ENCODE data around the gene LRRC45. TPM values are rescaled to one million over a fixed set of nuclear protein-coding genes. Genes with fewer than 3 reads are reported as not detected.

LRRC45 gene
- total and polyA plus RNA-seq, 2 of the 4 experiments (the other 2 are of a cell fraction) = 7.2 to 10.2 TPM

DNA sequence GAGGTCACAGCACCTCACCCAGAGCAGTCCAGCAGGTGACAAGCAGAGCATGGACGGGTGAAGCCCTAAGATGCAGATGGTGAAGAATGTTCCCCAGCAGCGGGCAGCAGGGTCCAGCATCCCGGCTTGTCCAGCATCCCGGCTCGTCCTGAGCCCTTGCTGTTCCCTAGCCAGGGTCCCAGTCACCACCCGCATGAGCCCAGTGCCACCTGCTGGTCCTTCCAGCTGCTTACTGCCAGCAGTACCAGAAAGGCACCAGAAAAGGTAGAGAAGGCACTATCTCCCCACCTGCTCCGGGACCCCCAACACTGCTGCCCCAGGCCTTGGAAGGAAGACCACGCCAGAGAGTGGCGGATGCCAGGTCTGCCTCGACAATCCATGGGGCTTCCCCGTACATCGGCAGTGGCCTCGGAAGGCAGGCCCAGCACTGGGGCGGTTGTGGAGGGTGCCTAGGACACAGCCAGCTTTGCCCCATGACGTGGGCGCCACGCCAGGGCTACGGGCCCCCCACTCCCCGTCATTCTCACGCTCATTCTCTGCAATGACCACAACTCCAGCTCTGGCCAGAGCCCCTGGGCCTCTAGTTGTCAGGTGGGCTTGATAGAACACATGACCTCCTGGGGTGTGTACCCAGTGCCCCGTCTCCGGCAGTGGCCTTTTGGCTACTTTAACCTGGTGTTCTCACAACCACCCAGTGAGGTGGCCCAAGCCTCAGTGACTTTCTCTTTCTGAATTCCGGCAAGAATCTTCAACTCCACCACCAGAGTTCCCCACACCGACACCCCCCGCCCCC lies 1.8 kb upstream of the LRRC45 start (continued):
- TF ChIP-seq SMC3 (IDR thresholded peaks at IDR 0.05; ENCODE audit: low read depth, low read length) = peak; percentile 94
- no peak for TF ChIP-seq NFE2L2 (IDR thresholded peaks at IDR 0.05; ENCODE audit: low read depth, low read length)

DNA sequence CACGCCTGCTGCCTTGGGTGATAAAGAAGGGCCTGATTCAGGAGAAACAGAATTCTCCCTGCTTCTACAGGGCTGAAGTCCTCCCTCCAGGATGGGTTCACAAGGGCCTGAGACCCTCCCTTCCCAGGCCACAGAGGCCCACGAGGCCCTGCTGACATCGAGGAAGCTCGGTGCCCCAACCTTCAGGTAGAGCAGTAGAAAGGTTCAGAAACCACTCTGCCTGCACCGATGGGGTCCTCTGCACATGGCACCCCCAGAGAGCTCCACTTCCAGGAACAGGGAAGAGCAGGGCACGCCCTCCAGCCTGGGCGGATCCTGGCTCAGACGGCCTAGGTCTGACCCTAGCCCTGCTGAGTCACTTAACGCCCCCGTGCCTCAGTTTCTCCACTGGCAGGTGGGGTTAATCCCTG lies 1.2 kb upstream of the LRRC45 start:
- Histone ChIP-seq H4K20me1 (ENCODE audit: insufficient read depth, low read length) (peaks cover 24% of the 10 kb centered on the region), H4K5ac (ENCODE audit: low read depth, low read length) (no peak overlapping the region), H2BK5ac (ENCODE audit: low read depth, low read length, poor library complexity, severe bottlenecking) (no peak overlapping the region), H2BK120ac (ENCODE audit: low read depth, low read length) (no peak overlapping the region), H3K36me3 (ENCODE audit: control insufficient read depth, insufficient read depth, low read length) (peaks cover 6% of the 10 kb centered on the region; the same call in 1 of the 2 replicates), H3K4me2 (ENCODE audit: low read depth, low read length) (peak overlapping the region; percentile 99), H3K4me1 (ENCODE audit: control insufficient read depth, insufficient read depth, low read length) (peaks cover 13% of the 10 kb centered on the region), H3K23ac (ENCODE audit: low read depth, low read length) (peak overlapping the region; percentile 69), H2AK5ac (ENCODE audit: low read depth, low read length) (peak overlapping the region; percentile 70), H4K8ac (ENCODE audit: low read depth in 2 of 2, low read length in 2 of 2) (peak overlapping the region in 1 of 2 experiments; percentile 13; a peak in 1 of 4 replicates), H4K91ac (ENCODE audit: insufficient read depth, low read depth, low read length) (peak overlapping the region; percentile 1; the same call in 1 of the 2 replicates), H3K4me3 (ENCODE audit: insufficient read depth, low read depth, low read length) (peak overlapping the region; percentile 92), H3K4ac (ENCODE audit: low read depth, low read length) (peak overlapping the region; percentile 31; the same call in 1 of the 2 replicates), H3K9ac (ENCODE audit: low read depth, low read length) (peak overlapping the region; percentile 71), H3K79me1 (ENCODE audit: low read depth in 1 of 2, low read length in 2 of 2) (peaks cover 12 to 46% of the 10 kb centered on the region in 2 experiments), H2AK9ac (replicated peaks; ENCODE audit: low read depth, low read length, poor library complexity) (peak overlapping the region; percentile 90), H2BK20ac (ENCODE audit: low read depth, low read length) (no peak overlapping the region), H3K27ac (ENCODE audit: insufficient read depth, low read length) (peak overlapping the region; percentile 51; the same call in 1 of the 2 replicates), H3K56ac (ENCODE audit: extremely low read depth, insufficient read depth, low read length) (no peak overlapping the region), H3K18ac (ENCODE audit: low read depth, low read length) (no peak overlapping the region), H2AFZ (replicated peaks; ENCODE audit: low read length, poor library complexity) (peak overlapping the region; percentile 98), H3K27me3 (ENCODE audit: control insufficient read depth, insufficient read depth, low read length) (no peaks in the 10 kb centered on the region), H3K9me1 (ENCODE audit: insufficient read depth, low read length) (no peaks in the 10 kb centered on the region), H2BK15ac (ENCODE audit: low read depth, low read length) (no peak overlapping the region), H3K14ac (replicated peaks; ENCODE audit: low read depth, low read length) (peak overlapping the region; percentile 23; the same call in 1 of the 2 replicates), H3K9me3 (ENCODE audit: control insufficient read depth, insufficient read depth, low read length) (no peaks in the 10 kb centered on the region)
- ChIA-PET POLR2A (ENCODE audit: unreplicated experiment) (interaction anchor here (0.6 kb wide), 1 partner anchor 81 kb away, joined by 11 read pairs; no protein-coding TSS in a partner anchor), CTCF (interaction anchor here (1.6 to 3.6 kb wide), 2 partner anchors 61 to 62 kb away, joined by 3 to 17 read pairs; partner anchors contain the start of gene NOTUM)
- no peak for ATAC-seq (ENCODE audit: low read depth)
- intact Hi-C loops (cut with micrococcal nuclease) = loop anchor here (1.0 to 2.0 kb wide), 2 partner anchors 63 to 149 kb away; no protein-coding TSS in a partner anchor
- WGBS, 2 experiments (ENCODE audit: extremely low coverage in 2 of 2, insufficient read length in 1 of 2) = 6% methylated on average over 6 of the region's 10 CpGs; no CpG with 5 or more reads in 1 of the 2 experiments
- dilution Hi-C loops (cut with HindIII; ENCODE audit: low sequenced_read_pairs, unreplicated experiment) = no loop called here
- in situ Hi-C loops (cut with MboI; ENCODE audit: low sequenced_read_pairs) = no loop called here
- no peak for DNase-seq
- no TSS peak for BruUV-seq (replicated peaks)
- TF ChIP-seq RFX5 (IDR thresholded peaks at IDR 0.05; ENCODE audit: low read depth, low read length) = no peak
- TF ChIP-seq MAZ (IDR thresholded peaks at IDR 0.05; ENCODE audit: borderline replicate concordance, low read depth, low read length) = no peak
- TF ChIP-seq, protein P1, sequence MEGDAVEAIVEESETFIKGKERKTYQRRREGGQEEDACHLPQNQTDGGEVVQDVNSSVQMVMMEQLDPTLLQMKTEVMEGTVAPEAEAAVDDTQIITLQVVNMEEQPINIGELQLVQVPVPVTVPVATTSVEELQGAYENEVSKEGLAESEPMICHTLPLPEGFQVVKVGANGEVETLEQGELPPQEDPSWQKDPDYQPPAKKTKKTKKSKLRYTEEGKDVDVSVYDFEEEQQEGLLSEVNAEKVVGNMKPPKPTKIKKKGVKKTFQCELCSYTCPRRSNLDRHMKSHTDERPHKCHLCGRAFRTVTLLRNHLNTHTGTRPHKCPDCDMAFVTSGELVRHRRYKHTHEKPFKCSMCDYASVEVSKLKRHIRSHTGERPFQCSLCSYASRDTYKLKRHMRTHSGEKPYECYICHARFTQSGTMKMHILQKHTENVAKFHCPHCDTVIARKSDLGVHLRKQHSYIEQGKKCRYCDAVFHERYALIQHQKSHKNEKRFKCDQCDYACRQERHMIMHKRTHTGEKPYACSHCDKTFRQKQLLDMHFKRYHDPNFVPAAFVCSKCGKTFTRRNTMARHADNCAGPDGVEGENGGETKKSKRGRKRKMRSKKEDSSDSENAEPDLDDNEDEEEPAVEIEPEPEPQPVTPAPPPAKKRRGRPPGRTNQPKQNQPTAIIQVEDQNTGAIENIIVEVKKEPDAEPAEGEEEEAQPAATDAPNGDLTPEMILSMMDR (conservative IDR thresholded peaks at IDR 0.05; ENCODE audit: low read depth, low read length) = no peak
- no peak for TF ChIP-seq NFE2L2 (IDR thresholded peaks at IDR 0.05; ENCODE audit: low read depth, low read length)
- TF ChIP-seq CHD1 (IDR thresholded peaks at IDR 0.05; ENCODE audit: low read depth, low read length) = no peak
- TF ChIP-seq, protein P2, sequence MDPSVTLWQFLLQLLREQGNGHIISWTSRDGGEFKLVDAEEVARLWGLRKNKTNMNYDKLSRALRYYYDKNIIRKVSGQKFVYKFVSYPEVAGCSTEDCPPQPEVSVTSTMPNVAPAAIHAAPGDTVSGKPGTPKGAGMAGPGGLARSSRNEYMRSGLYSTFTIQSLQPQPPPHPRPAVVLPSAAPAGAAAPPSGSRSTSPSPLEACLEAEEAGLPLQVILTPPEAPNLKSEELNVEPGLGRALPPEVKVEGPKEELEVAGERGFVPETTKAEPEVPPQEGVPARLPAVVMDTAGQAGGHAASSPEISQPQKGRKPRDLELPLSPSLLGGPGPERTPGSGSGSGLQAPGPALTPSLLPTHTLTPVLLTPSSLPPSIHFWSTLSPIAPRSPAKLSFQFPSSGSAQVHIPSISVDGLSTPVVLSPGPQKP (IDR thresholded peaks at IDR 0.05; ENCODE audit: borderline replicate concordance, low read depth, low read length) = no peak
- no peak for TF ChIP-seq CEBPB (IDR thresholded peaks at IDR 0.05; ENCODE audit: low read depth, low read length)
- TF ChIP-seq FOS (IDR thresholded peaks at IDR 0.05; ENCODE audit: low read depth, low read length) = no peak
- no peak for TF ChIP-seq POLR2A (IDR thresholded peaks at IDR 0.05; ENCODE audit: low read depth, low read length)
- no peak for TF ChIP-seq MXI1 (IDR thresholded peaks at IDR 0.05; ENCODE audit: borderline replicate concordance, low read depth, low read length)
- no peak for TF ChIP-seq MAFK (IDR thresholded peaks at IDR 0.05; ENCODE audit: low read depth, low read length)
- no peak for TF ChIP-seq RAD21 (IDR thresholded peaks at IDR 0.05; ENCODE audit: low read length)

All from IMR-90 (cell line).